GM21515 (cell line): ENCODE measurements around the gene ZBTB18.

ENCODE experiments used
- ATAC-seq: cut with Tn5 transposase; IDR thresholded peaks from one replicate; pipeline ENCODE4 v1.9.1; 2021; ENCODE audit not compliant: unreplicated experiment

The ZBTB18 gene

DNA sequence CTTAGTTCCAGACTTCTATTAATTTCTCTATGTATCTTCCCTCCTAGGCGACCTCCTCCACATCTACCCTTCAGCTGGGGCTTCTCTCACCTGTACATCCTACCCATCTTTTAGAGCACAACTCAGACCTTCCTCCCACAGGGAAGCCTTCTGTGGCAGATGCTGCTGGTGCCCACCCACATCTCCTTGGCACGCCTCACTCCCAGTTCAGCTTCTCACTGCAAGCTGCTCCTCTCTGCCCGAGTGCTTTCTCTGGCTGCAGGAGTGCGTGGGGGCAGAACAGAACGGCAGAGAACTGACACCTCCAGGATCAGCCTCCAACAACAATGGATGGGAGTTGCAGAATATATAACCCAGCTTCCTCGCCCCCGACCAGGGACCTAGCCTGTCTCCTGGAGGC is 36.5 kb downstream of the ZBTB18 start:
- ATAC-seq, result no peak

DNA sequence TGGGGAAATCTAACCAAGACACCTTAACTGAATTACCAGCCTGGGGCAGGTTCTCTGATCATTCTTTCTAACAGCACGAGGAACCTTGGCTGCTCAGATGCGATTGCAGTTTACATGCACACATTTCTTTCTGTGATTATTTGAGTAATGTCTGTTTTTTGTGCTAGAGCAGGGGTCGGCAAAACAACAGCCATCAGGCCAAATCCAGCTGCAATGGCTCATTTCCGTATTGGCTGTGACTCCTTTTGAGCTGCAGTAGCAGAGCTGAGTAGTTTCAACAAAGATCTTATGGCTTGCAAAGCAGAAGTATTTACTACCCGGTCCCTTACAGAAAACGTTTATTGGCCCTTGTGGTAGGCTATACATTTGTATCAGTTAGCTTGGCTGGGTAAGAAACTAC is 37.1 kb downstream of the ZBTB18 start:
- no peak for ATAC-seq

DNA sequence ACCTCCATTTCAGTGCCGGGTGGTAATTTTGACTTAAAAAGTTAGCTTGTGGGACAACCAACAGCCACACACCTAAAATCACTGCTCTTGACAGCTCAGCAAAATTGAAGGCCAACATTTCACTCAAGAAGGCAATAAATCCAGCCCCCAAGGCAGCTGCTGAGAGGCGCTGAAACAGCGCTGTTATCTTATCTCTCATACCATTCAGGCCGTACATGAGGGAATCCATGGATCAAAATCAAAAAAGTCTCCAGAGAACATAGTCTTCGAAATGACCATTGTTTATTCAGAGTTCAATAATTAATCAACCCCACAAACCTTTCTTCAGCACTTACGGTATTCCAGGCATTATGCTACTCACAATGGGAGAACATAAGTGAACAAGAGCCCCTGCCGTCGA is 38.5 kb downstream of the ZBTB18 start:
- ATAC-seq, result no peak

DNA sequence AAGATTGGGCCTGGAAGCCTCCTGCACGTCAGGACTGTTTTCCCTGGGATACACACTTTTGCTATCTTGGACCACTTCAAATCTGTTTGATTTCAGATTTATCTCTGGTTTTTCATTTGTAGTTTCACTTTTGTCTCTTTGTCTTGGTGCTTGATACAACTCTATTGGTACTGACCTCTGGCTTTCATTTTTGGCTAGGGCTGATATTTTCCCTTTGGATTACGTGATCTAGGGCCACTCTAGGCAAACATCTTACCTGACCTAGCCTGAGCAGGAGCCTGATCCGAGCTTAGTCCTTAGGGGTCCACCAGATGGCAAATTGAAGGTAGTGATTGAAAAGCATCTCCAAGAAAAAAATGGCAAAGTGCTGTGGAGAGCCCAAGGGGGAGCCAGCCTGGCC is 39.6 kb downstream of the ZBTB18 start:
- no peak for ATAC-seq

DNA sequence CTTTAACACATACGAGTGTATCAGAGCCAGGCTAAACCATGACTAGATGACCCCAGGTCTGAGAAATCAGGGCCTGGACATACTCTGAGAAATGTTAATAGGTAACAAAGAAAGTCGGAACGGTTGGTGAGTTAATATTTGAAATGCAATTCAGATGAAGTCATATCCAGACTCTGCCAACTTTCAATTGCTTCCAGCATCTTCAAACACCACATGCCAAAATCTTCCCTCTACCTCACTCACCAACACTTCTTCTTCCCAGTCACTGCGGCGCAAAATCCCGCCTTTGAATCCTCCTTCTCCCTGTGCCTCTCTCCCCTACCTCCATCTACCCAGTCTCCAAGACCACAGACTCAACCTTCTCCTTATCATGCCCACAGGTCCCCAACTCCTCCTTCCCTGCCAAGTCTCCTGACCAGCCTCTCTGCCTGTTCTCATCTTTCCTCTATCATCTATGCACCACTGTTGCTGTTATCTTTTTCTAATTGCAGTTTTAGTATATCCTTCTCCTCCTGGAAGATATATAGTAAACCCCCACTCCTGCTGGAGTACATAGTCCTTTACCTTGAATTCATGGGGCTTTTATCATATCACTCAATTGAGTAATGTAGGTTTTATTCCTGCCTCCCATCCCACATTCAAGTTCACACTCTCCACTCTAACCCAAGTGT is 41.3 kb downstream of the ZBTB18 start:
- ATAC-seq, result no peak

DNA sequence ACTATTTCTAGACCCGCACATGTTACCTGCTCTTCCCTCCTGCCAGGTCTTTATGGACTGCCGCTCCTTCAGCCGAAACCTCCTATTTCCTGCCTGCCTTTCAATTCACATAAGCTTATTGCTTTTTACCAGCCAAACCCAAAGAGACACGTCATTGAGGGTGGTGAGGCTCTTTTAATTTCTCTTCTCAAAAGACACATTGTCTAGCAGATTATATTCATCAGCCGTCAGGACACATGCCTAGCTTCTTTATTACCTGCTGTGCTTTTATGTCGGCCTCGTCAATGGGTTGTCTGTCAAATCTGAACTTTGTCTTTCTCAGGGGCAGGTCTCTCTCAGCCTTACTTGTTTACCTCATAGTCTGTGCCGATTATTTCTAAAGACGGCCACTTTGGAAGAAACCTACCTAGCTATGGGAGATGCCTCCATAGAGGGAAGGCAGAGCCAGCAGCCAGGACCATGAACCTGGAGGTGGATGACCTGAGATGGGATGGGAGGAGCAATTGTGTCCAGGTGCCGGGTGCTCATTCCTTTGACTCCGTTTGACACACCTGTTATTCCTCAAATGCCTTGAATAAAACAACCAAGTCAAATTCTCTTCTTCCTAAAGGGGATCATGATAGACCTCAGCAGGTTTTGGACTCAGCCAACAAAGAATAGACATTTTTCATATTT is 42.0 kb downstream of the ZBTB18 start:
- no peak for ATAC-seq

DNA sequence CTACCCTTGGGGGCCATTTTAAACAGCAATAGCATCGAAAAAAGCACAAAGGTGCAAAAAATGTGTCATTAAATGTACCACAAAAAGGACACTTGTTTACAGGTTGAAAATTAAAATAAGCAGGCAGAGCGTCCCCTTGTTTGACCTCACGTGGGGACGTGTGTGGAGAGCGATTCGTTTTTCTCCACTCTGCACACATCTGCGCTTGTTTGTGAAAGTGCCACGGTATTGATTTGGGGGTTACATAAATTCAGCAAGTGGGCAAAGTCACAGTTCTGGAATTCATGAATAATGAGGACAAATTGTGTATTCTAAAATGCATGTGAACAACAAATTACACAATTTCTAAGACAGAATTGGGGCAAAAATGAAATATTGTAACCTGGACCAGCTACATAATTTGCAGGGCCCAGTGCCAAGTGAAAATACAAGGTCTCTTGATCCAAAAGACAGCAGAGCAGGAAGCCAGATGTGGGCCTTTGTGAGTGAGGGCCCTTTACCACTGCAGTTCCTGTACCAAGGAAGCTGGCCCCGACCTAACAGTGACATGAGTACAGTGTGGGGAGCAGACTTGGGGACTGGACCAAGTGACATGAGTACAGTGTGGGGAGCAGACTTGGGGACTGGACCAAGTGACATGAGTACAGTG is 43.9 kb downstream of the ZBTB18 start:
- no peak for ATAC-seq

DNA sequence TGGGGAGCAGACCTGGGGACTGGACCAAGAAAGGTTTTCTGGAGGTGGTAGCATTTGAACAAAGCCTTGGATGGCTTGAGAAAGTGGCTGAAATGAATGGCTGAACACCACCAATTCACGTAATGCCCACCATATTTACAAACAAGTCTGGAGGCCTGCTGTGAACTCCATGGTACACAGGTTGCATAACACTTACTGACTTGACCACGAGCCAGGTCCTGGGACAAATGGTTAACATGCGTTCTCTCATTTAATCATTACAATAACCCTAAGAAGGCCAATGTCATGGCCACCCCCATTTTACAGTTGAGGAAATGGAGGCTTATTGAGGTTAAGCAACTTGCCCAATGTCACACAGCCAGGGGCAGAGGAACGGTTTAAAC is 44.4 kb downstream of the ZBTB18 start:
- ATAC-seq, result no peak

DNA sequence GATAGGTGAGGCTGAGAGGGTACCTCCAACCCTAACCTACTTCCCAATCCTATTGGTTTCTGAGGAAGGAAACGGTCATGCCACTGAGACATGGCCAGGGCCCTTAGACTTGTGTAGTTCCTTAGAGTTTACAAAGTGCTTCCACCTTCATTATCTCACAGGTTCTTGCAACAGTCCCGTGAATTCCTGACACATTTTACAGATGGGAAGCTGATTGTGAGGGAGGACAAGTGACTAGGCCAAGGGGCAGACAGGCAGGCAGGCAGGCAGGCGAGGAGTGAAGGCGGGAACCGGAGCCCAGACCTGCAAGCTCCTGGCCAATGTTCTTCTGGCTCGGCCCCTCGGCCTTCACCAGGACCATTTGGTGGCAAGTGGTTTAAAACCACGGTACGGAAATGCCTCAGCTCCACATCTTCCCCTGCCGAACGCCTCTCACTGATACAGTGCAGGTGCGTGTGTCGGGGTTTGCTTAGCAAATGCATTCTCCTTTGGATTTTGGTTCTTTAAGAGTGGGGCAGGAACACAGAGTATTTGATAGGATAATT is 45.1 kb downstream of the ZBTB18 start:
- ATAC-seq, result no peak

DNA sequence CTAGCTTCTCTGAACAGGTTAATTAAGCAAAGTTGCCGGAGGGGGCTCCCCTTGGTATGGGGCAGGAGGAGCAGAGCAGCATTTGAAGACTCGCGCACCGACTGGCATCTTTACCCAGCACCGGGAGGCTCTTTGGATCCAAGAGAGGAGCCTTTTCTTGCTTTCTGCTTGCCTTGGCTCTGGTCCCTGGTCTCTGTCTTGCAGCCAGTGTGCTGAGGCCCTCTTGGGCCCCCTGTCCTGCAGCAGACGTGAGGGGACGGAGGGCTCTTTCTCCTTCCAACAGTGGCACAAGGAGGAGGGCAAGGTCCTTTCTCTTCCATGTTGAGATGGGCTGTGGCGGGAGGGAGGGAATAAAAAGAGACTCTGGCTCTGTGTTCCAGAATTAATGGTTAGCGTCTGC is 45.6 kb downstream of the ZBTB18 start:
- ATAC-seq, result no peak

DNA sequence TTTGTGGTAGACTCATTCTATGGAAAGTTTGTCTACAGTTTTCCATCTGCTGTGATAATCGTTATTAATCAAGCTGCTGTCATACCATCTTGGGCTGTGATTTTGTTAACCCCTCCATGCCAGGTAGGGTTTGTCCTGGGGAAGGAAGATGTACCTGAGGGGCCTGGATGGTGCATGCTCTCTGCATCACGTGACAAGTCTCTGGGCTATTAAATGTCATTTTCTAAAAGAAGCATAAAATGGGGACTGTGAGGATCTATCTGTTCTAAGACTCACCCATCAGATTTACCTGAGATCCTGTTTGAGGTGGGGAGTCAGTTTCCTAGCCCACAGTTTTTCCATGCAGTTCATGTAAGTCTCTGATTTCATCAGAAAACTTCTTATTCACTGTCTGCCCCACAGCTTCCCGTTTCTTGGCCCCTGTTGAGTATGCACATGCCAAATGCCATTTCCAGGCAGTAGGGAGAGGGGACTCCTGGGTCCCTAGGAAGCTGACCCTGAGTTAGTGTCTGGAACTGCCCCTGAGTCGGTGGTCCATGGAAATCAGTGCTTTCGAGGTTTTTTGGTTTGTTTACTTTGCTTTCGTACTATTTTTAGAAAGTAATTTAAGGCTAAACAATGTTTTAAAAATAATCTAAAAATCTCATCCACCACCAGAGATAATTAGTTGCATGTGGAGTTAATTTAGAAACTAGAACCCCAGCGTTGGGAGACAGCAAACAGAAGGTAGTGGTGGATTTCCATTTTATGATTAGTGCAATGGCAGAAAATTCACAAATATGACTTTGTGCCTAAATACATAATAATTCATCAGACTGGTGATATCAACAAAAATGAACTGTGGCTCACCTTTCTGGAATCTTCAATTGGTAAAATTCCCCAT is 46.7 kb downstream of the ZBTB18 start:
- ATAC-seq, result no peak

DNA sequence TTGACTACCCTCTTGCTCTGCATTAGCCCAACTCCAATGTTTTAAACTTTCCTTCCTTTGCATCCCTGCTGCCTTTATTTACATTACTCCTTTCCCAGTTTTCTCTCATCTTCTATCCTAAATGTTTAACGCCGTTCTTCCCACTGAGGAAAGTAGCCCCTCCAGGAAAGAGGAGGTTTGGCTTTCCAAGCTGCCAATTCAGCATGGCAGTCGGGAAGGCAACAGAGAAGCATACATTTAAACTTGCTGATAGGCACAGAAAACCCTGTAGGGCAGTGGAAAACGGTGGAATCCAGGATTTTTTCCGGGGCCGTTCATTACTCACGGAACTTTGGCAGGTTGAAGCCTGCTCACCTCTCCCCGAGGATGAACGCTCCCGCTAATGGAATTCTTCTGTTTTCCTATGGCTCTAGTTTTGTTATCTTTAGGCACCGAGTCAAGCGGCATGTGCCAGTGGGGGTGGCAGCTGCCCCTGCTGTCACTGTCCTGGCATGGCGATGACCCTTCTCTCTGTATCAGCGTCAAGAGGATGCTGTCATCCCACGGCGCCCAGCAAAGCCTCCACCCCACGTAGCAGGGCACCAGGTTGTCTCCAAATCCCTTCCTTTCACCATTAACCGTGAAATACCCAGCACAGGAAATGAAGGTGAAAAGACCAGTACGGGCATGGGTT is 48.3 kb downstream of the ZBTB18 start:
- no peak for ATAC-seq

DNA sequence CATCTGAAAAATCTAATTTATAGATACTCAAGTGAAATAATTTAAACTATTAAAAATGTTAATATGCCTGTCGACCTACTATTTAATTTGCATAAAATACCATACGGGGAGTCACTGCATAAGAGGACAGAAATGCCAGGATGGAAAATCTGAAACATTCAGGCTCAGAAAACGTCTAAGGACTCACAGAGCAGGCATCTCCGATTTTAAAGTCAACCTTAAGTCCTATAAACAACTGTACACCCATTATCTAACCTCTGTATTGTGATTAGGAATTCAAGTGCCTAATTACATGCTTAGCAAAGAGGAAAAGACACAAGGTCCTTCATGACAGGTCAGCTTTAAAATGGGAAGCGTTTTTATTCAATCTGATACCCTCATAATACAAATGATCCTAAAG is 49.2 kb downstream of the ZBTB18 start:
- no peak for ATAC-seq

DNA sequence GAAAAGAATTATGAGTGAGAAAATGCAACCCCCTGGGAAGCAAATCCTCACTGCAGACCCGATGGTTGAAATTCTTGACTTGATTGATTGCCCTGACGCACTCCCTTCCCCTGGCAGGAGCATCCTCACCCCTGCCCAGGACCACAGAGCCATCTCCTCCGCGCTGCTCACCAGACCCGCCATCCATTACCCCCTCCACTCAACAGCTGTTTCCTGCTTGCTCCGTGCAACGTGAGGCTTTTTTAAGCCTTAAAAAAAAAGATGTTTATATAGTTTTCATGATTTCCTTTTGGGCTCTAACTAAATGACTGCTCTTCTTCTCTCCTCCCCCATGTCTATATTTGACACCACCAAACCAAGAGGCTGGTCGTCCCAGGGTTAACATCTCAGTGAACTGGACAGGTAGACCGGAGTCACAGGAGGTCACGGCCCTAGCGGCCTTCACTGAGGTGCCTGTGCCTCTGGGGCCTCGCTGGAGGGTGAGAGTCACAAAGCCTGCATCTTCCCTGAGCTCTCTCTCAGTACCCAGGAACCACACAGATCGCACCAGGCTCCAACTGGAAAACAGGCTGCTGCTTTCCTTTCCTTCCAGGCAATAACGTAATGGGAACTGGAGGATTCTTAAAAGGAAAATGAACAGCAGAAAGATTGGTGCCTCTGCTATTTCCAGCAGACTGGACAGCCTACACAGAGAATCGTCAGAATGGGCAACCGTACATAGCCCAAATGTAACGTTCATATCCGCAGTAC is 49.8 kb downstream of the ZBTB18 start:
- no peak for ATAC-seq

DNA sequence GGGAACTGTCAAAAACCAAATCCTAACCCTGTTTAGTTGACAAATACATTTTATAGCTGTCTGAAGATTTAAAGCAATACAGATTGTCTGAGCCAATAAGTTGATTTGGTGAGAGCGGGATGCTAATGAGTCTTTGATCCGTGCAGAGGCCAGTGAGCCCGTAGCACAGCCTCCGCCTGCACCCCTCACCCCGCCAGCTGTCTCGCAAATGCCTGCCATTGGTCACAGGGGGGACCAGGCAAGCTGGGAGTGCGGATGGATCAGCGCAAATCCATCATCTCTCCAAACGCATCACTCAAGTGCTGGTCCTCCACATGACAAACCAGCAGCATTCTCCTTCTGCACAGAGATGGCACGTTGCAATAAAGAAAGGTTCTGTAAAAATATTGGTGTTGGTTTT is 51.0 kb downstream of the ZBTB18 start:
- no peak for ATAC-seq

DNA sequence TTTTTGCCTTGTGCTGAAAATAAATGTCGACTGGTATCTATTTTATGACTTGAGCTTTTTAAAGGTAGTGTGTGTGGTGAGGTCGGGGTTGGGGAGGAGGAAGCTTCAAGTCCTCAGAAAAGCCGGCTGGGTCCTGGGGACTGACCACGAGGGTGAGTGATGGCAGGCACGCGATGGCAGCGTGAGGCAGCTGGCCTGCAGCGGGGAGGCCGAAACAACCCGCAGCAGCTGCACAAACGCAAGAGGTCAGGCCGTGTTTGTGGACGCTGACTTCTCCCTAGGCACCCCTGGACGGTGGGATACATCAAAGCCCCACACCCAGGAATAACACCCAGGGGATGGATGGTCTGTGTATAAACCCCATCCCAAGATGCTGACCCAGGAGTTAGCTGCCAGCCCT is 51.4 kb downstream of the ZBTB18 start:
- no peak for ATAC-seq

DNA sequence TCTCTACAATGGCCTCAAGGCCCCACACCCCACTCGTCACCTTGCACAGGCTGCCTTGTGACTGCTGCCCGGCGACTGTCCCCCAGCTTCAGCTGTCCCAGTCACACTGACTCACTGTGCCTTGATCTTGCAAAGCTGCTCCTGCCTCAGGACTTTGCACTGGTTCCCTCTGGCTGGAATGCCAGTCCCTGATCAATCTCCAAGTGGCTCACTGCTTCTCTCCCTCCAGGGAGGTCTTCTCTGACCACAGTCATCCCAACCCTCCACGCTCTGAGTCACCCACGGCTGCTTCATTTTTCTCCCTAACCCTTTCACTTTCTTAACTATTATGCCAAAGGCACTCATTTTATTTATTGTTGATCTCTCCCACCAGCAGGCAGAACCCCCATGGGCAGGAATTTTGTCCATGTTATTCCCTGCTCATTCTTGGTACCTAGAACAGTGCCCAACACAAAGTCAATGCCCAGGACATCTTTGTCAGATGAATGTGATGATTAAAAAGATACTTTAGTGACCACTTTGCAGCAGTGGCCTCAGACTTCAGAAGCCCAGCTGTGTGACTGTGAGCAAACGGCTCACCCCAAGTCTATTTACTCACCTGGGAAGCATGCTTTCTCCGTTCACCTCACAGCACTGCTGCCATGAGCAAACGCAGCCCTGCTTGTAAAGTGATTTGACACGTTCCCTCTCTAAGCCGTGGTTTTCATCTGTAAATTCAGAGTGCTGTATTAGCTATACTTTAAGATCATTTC is 53.4 kb downstream of the ZBTB18 start:
- no peak for ATAC-seq

DNA sequence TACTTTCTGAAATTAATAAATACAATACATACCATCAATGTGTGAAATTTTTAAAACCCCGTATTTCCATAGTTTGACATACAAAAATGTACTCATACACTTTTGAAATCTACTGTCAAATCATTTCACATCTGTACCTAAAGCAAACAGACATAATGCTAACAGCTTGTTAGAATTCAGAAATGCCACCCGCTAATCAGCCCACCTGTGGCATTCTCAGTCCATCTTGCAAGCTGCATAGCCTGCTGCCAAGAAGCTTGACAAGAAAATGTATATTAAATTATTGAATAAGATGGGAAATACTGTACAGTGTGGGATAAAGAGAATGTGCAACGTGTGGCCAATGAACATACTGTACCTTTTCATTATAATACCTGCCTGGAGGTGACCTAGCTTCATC is 55.1 kb downstream of the ZBTB18 start:
- ATAC-seq, result no peak
